ENCODE data around the gene SPAG9.
"Not testable (repeated sequence)": the region's sequence is repeated elsewhere in the genome, so short reads cannot be mapped to it uniquely, and the experiment has no call there.

Gene SPAG9

DNA sequence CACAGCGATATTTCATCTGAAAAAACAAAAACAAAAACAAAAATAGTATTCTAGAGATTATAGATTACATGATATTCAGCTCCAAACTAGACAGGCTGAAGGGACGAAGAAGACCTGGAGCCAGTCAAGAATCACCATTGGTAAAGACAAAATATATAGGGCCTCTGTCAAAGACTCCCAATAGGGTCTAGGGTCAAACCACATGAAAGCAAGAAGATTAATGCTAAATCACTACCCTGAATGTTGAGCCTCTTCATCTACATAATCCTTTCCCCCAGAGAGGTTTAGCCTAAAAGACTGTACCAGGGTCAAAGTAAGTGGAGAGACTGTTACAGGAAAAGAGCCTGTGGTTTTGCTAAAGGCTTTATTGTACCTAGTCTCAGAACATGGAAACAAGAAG is 21.9 kb upstream of the SPAG9 start:
- DNase-seq (ENCODE audit: low read depth): no peak

DNA sequence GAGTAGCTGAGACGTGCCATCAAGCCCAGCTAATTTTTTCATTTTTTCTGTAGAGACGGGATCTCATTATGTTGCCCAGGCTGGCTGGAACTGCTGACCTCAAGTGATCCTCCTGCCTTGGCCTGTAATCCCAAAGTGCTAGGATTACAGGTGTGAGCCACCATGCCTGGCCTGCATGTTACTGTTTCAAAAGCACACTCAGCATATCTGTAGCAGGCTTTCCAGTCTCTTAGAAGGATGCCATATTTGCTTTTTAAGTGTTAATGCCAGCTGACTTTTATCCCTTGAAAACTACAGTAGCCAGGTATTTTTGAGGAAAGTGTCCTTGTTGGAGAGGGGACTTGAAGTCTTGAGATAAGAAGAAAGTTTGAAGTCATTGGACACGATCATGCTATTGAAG is 15.3 kb upstream of the SPAG9 start:
- no peak for DNase-seq (ENCODE audit: low read depth)

DNA sequence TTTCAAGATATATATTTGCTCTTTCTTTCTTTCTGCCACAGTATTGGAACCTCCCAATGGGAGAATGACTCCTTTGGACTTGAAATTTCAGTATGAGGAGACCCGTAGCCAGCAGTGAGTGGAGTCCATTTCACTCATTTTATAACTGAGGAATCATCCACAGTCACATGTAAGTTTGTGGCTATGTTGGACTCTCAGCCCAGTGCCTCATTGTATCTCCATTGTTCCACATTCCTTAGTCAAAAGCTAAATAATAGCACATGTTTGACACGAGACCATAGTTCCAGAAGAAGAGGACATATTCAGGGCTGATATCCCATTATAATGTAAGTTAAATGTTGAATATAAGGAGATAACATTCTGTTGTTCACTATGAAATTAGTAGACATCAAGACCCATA is 12.7 kb upstream of the SPAG9 start:
- no peak for DNase-seq (ENCODE audit: low read depth)

DNA sequence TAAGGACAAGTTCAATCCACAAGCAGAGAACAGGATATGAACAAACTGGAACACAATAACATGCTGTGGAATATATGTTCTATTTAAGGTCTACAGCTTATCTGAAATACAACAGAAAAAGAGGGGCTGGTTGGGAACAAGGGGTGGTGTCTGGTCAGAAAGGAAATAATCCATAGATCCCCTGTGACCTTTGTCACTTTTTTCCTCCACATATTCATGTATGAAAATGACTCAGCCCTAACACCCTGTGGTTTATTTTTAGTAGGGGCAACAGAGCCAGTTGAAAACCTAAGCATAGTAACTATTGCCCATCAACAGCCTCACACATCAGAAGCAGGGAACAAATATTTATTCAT is 12.3 kb upstream of the SPAG9 start:
- no peak for DNase-seq (ENCODE audit: low read depth)

DNA sequence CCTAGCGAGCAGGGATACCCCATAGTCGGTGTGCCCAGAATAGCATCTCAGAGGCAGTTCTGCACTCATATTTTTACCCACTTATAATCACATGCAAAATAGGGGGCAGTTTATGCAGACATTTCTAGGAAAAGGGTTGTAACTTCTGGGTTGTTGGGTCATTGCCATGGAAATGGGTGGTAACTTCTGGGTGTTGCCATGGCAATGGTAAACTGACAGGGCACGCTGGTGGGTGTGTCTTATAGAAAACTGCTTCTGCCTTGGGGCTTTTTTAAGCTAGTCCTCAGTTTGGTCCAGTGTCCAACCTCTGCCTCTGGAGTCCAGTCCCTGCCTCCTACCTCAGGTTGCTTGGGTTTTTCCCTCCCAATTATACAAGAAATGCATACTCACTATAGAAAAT is 7.4 kb upstream of the SPAG9 start:
- DNase-seq (ENCODE audit: low read depth): no peak

DNA sequence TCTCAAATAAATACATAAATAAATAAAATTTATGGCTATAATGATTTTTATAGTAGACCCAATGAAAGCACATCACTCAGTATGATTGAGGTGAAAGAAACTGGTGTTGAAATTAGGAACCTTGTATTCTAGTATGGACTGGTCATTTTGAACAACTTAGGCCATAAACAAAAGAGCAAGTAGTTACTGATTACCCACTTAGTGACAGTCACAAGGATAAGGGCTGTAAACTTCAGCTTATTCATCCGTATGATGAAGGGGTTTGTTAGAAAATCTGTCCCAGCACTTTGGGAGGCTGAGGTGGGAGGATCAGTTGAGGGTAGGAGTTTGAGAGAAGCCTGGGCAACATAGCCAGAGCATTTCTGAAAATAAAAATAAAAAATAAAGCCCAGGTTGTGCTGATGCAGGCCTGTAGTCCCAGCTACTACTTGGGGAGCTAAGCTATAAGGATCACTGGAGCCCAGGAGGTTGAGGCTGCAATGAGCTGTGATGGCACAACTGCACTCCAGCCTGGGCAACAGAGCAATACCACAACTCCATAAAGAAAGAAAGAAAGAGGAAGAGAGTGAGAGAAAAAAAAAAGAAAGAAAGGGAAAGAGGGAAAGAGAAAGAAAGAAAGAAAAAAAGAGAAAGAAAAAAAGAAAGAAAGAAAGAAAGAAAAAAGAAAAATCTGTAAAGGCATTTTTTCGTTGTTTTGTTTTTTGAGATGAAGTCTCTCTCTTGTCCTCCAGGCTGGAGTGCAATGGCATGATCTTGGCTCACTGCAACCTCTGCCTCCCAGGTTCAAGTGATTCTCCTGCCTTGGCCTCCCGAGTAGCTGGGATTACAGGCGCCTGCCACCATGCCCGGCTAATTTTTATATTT is 4.2 kb upstream of the SPAG9 start:
- no peak for DNase-seq (ENCODE audit: low read depth)

DNA sequence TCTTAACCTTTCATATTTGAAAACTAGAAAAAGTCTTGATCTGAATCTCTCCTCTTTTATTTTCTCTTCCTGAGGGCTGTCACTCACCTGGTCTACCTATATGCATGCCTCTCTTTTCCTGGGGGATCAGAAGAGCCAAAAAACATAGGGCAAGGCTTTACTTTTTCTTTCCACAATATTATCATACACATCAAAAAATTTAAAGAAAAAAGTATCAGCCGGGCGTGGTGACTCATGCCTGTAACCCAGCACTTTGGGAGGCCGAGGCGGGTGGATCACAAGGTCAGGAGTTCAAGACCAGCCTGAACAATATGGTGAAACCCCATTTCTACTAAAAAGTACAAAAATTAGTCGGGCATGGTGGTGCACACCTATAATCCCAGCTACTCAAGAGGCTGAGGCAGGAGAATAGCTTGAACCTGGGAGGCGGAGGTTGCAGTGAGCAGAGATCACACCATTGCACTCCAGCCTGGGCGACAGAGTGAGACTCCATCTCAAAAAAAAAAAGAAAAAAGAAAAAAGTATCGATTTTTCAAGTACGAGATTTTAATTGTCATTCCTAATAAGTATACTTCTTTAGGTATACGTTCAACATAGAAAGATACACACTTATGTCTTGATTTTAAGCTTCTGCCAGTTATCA is 1.9 kb upstream of the SPAG9 start:
- DNase-seq (ENCODE audit: low read depth): not testable (repeated sequence)

DNA sequence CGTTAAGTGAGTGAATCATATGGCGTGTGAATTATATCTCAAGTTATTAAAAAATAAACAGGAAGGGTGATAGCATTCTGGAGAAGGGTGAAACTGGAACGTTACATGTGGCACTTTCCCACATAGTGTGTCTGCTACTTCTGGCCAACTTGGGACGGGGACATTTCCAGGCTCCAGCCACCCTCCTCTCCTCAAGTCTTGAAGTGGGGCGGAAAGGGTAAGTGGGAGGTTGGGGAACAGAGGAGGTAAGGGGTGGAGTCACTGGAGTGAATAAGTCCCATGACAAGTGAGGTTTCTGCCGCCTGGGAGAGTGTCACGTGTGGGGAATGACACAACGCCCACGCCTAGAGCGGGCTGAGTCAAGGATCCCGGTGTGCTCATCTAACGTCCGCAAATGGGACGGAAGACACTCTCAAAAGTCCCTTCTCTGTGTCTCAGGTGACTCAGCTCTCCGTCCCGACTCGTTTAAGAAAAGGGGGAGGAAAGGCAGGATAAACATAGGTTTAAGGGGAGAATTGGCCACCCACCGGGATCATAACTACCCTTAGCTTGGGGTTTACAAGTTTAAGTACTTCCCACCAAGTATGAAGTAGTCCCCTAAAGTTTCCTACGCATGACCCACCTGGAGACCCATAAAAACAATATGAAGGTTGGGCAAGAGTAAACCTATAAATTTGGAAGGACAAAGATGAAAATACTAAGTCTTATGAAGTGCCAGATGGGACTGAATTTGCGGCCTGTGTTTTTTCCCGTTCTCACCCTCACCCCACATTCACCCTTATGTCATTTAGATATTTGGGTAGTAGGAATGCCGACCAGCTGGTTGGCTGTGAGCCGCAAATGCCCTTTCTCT is 1.2 kb upstream of the SPAG9 start:
- DNase-seq (ENCODE audit: low read depth): peak; percentile 62

DNA sequence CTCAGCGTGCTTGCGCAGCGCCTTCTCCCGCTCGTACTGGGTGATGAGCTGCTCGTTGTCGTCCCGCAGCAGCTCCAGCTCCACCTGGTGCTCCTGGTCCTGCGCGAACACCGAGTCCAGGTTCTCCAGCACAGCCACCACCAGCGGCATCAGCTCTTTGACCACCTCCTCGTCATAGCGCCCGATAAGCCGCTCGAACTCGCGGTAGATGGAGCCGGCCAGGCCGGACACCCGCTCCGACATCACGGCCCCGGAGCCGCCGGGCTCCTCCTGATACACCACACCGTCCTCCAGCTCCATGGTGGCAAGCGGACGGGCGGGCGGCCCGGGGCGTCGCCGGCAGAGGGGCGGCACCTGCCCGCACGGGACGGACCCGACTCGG is 320 bp downstream of the SPAG9 start:
- no peak for DNase-seq (ENCODE audit: low read depth)

DNA sequence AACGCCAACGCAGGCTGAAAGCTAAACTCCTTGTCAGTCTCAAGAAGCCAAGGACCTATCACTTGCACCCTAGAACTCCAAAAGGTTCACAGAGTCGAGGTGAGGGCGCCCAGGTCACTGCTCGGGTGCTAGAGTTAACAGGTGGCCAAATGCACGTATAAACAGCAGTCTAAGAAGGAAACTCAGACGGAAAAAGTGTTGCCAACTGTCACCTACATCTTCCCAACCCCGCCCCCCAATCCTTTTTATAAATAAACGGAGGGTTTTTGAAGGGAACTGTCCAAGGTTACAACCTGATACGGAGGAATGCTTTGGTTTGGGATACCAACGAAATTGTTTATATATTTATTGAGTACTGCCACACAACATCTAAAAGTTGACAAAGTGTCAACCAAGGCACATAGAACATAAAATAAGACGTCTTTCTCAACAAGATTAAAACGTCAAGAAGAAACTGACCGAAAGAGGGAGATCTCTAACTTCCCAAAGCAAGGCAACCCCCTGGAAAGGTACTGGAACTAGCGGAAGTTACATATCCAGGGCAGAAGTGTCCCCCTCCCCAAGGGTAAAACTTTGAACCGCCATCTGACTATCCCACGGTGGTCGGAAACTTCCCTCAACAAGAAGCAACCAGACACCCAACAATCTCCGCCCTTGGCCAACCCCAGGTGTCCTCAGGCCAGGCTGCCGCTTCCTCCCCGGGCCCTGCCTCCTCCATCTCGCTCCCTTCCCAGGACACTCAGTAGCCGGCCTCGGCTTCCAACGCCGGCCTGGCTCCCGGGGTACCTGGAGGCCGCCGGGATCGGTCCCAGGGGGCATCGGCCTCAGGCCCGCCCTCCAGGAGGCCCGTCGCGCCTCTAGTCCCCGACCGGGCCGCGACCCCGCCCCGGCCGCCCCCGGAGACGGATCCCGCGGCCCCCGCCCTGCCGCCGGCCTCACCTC is 982 bp downstream of the SPAG9 start:
- no peak for DNase-seq (ENCODE audit: low read depth)

DNA sequence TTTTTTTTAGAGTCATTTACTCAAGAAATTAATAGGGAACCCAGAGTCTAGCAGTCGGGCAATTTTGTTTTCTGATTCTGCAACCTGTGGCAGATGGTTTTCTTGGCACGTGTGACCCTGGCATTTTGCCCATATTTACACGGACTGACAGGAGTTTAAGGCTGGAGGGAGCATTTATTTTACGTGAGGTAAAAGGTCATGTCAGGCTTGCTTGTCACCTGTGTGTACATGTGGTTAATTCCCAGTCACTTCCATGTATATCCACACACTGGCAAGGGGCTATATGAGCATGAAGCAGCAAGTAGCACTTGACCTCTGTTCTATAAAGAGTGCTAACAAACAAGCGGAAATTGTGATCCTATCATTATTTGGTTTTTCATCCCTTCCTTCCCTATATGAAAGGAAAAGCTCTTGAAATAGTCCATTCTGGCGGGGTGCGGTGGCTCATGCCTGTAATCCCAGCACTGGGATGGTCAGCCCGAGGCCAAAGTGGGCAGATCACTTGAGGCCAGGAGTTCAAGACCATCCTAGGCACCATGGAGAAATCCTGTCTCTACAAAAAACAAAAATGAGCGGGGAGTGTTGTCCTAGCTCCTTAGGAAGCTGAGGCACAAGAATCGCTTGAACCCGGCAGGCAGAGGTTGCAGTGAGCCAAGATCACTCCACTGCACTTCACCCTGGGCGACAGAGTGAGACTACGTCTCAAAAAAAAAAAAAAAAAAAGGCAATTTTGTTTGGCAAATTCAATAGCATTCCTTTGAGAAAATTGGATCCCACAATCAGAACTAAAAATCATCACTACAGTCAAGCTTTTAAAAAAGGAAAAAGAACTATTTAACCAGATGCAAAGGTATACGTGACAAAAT is 2.1 kb downstream of the SPAG9 start:
- no peak for DNase-seq (ENCODE audit: low read depth)

DNA sequence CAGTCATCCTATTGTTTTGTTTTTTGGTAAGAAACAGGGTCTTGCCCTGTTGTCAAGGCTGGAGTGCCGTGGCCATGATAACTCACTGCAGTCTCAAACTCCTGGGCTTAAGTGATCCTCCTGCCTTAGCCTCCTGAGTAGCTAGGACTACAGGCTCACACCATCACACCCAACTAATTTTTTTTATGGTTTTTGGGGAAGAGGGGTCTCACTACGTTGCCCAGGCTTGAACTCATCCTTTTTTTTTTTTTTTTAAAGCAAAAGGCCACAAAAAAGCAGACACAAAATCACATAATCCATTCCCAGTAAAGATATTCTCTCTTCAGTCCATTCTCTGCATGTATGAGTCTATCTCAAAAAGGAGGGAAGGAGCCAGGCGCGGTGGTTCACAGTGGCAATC is 5.5 kb downstream of the SPAG9 start:
- DNase-seq (ENCODE audit: low read depth): no peak

DNA sequence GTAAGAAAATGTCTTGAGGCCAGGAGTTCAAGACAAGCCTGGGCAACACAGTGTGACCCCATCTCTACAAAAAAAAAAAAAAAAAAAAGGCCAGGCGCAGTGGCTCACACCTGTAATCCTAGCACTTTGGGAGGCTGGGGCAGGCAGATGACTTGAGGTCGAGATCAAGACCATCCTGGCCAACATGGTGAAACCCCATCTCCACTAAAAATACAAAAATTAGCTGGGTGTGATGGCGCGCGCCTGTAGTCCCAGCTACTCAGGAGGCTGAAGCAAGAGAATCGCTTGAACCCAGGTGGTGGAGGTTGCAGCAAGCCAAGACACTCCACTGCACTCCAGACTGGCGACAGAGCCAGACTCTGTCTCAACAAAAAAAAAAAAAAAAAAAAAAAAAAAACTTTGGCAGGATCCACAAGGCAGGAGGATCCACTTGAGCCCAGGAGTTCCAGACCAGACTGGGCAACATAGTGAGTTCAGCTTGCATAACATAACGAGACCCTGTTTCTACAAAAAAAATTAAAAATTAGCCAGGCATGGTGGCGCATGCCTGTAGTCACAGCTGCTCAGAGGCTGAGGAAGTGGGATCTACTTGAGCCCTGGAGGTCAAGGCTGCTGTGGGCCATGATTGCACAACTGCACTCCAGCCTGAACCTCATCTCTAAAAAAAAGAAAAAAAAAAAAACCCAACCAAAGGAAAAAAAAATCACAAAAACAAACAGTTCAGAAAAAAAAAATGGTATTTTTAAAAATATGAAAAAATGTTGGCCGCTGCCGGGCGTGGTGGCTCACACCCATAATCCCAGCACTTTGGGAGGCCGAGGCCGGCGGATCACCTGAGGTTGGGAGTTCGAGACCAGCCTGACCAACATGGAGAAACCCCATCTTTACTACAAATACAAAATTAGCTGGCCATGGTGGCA is 8.1 kb downstream of the SPAG9 start:
- not testable (repeated sequence) for DNase-seq (ENCODE audit: low read depth)

DNA sequence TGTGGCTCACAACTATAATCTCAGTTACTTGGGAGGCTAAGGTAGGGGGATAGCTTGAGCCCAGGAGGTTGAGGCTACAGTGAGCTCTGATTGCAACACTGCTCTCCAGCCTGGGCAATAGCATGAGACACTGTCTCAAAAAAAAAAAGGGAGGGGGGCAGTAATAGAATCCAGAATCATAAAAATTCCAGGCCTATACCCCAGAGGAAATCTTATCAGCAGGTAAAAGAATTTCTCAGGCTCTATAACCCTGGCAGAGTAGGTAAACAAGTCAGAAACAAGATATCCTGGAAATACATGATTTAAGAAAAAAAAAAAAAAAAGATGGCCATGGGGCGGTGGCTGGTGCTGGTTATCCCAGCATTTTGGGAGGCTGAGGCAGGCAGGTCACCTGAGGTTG is 12.9 kb downstream of the SPAG9 start:
- no peak for DNase-seq (ENCODE audit: low read depth)

DNA sequence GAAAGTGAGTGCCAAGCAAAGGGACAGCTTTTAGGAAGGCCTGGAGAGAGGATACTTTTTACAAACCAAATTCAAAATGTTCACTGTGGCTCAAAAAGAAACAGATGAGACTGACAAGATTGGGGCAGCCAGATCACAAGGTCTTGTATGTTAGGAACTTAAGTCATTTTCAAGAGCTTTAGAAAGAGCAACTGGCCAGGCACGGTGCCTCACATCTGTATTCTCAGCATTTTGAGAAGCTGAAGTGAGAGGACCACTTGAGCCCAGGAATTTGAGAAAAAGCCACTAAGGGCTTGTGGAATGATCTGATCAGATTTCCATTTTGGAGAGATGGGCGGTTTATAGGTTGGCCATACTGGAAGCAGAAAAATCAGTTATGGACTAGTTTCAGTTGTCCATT is 17.2 kb downstream of the SPAG9 start:
- DNase-seq (ENCODE audit: low read depth): no peak

DNA sequence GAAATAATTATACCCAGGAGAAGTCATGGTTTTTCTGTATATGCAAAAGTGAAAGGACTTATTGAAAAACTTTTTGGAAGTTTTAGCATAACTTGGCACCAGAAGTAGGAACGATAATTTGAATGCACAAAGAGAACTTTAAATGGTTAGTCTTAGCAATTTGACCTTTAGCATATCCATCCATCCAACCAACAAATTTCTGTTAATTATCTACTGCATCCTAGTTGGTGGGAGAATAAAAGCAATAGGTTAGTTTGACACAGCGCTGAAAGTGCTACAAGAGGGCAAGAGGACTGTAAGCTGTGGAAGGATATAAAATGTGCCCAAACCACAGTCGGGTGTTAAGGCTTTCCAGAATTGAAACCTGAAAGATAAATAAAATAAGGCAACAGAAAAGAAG is 17.6 kb downstream of the SPAG9 start:
- no peak for DNase-seq (ENCODE audit: low read depth)

DNA sequence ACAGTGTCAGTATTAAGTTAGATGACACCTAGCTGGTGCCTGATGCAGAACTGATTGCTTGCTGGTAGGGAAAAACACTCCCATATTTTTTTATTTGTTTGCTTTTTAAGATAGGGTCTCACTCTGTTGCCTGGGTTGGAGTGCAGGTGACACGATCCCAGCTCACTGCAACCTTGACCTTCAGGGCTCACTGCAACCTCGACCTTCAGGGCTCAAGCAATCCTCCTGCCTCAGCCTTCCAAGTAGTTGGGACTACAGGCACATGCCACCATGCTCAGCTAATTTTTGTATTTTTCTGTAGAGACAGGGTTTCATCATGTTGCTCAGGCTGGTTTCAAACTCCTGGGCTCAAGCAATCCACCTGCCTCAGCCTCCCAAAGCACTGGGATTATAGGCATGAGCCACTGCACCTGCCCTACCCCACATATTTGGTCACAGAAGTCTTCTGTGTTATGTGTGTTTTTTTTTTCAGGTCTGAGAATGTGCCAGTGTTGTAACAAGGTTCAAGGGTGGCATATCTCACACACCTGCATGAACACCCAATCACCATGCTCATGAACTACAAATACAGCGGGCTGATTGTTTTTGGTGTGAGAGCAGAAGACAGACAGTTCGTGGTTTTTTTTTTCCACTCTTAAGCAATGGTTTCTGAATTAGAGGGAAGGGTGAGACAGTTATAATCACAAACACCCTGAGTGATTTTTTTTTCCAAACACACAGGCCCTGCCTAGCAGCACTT is 22.8 kb downstream of the SPAG9 start:
- DNase-seq (ENCODE audit: low read depth): no peak

DNA sequence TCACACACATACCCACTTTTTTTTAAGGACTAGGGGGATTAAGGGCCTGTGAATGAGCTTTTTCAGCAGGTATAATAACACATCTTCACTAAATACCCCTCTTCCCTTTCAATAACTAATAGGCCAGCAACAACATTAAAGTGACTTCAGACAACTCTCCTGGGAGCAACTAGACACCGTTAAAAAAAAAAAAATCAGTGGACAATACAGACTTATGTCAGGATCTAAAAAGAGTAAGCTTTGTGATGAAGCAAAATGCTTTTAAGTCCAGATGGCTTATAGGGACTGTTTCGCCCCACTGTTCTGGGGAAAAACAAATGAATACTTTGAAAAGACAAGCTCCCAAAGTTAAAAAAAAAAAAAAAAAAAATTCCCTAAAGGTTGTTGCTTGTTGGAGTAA is 29.0 kb downstream of the SPAG9 start:
- DNase-seq (ENCODE audit: low read depth): no peak

DNA sequence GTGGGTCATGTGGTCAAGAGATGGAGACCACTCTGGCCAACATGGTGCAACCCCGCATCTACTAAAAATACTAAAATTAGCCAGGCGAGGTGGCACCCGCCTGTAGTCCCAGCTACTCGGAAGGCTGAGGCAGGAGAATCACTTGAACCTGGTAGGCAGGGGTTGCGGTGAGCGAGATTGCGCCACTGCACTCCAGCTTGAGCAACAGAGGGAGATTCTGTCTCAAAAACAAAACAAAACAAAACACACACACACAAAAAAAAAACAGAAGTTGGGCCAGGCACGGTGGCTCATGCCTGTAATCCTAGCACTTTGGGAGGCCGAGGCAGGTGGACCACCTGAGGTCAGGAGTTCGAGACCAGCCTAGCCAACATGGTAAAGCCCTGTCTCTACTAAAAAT is 31.8 kb downstream of the SPAG9 start:
- DNase-seq (ENCODE audit: low read depth): not testable (repeated sequence)
